Stomach (tissue), 4 donors: ENCODE measurements around the gene MATK.

ENCODE experiments used
- POLR2A ChIP-seq, 4 donors: fragments of 450-650 bp; IDR thresholded peaks; one replicate each; pipeline ENCODE4 v1.6.1; 2016; ENCODE audit warnings: antibody characterized with exemption in 4 of 4, control low read depth in 2 of 4, mild to moderate bottlenecking in 1 of 4, moderate library complexity in 1 of 4
- TF ChIP-seq, protein P1 (sequence below), 7 experiments: fragments of 450-650 bp in 4 of 7; fragments of 200-600 bp in 3 of 7; sonication (generic) in 3 of 7; IDR thresholded peaks; one replicate each; pipeline ENCODE4 v1.5.1; 2016 to 2019; ENCODE audit warnings: antibody characterized with exemption in 7 of 7, control low read depth in 2 of 7, mild to moderate bottlenecking in 1 of 7

DNA sequence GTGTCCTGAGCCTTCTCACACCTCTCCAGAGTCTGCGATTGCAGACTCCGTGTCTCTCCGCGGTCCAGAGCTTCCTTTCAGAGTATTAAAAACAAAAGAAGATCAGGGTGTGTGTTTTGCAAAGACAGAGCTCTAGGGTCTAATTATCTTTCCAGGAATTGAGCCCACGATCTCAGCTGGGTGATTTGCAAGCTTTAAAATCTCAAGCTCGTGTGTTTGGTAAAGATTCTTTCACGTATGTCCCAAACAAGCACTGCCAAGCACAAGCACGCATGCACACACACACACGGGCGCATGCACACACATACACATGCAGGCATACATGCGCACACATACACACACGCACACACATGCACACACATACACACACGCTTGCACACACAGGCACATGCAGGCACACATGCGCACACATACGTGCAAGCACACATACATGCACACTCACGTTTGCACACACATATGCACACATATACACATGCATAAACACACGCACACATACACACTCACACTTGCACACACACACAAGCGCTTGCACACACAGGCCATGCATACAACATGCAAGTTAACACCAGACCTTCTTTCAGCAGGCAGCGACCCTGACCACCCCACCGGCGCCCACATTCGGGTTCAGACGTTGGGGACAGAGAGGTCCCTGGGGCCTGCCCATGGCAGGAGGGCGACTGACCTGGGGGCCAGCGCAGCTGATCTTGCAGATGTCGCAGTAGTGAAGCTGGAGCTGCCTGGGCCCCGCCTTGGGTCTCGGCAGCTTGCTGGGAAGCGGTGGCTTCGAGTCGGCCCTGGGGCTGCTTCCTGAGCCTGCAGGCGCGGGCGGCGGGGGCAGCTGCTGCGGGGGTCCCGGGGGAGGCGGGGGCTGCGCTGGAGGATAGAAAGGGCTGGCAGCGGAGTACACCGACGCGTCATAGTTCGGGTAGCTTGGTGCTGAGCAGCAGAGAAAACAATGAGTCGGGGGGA is 44.7 kb upstream of the MATK start:
- TF ChIP-seq, protein P1, sequence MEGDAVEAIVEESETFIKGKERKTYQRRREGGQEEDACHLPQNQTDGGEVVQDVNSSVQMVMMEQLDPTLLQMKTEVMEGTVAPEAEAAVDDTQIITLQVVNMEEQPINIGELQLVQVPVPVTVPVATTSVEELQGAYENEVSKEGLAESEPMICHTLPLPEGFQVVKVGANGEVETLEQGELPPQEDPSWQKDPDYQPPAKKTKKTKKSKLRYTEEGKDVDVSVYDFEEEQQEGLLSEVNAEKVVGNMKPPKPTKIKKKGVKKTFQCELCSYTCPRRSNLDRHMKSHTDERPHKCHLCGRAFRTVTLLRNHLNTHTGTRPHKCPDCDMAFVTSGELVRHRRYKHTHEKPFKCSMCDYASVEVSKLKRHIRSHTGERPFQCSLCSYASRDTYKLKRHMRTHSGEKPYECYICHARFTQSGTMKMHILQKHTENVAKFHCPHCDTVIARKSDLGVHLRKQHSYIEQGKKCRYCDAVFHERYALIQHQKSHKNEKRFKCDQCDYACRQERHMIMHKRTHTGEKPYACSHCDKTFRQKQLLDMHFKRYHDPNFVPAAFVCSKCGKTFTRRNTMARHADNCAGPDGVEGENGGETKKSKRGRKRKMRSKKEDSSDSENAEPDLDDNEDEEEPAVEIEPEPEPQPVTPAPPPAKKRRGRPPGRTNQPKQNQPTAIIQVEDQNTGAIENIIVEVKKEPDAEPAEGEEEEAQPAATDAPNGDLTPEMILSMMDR (IDR thresholded peaks at IDR 0.05), result no peak
- TF ChIP-seq POLR2A (IDR thresholded peaks at IDR 0.05), result no peak
